AG20443 (cell line): Measurements from ENCODE around the gene PRAMEF7.
"Not testable (repeated sequence)": the region's sequence is repeated elsewhere in the genome, so short reads cannot be mapped to it uniquely, and the experiment has no call there.

ENCODE experiments used
- DNase-seq: peaks from one replicate; pipeline ENCODE4 v3.0.0; 2012; ENCODE audit warnings: low spot score, mixed read lengths

PRAMEF7 gene

GRCh38 chr1:12916310-12916709 lies at the start of gene PRAMEF7:
Gene PRAMEF7, plus strand, starts transcription at chr1:12916610. Its CDS starts 1,083 bp downstream, at chr1:12917693.
- DNase-seq = not testable (repeated sequence)

- DNase-seq = not testable (repeated sequence)
Observed at GRCh38 chr1:12878453-12878852, 38.0 kb upstream of the PRAMEF7 start.

DNA sequence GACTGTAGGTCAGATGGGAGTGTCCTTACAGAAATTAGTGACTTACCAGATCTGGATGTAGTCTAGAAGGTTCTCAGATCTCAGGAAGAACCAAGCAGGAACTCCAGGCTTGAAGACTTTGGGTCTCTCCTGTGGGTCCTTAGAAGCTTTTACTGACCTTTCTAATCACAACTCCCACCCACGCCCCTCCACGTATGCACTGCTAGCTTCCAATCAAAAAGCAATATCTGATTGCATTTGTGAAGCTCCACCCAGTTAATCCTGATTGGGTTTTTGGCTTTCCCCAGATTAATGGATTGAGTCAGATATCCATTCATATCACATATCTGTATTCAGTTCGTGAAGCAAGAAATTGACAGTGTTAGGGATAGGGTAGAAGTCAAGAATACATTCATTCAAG lies 30.3 kb upstream of the PRAMEF7 start, which contains the start of gene PRAMEF4:
Gene PRAMEF4, minus strand, starts transcription at position 101 of the 400 bp plus-strand sequence. CDS start 2,807 bp downstream, outside the sequence.
- DNase-seq = not testable (repeated sequence)

DNA sequence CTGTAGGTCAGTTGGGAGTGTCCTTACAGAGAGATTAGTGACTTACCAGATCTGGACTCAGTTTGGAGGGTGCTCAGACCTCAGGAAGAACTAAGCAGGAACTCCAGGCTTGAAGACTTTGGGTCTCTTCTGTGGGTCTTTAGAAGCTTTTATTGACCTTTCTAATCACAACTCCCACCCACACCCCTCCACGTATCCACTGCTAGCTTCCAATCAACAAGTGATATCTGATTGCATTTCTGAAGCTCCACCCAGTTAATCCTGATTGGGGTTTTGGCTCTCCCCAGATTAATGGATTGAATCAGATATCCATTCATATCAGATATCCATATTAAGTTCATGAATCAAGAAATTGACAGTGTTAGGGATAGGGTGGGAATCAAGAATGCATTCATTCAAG lies 18.2 kb upstream of the PRAMEF7 start, which contains the start of gene PRAMEF10:
Gene PRAMEF10, minus strand, starts transcription at position 101 of the 400 bp plus-strand sequence. CDS start 2,423 bp downstream, outside the sequence.
- DNase-seq = not testable (repeated sequence)

DNA sequence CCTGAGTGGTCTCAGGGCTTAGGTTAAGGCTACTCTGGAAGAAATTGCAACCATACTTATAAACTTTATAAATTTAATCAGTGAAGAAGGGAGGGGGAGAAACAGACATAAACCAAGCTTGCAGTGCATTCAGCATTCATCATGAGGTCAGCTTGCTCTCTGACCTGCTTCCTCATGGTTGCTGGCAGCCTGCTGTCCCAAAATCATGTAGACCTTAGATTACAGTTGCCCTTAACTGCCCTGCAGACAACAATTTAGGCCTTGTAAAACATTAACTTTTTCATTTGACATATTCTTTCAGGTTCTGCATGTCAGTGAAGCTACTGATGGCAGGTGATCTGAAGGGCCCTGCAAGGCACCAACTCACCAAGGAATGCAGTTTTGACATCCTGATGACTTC lies 17.2 kb upstream of the PRAMEF7 start:
- not testable (repeated sequence) for DNase-seq

- DNase-seq = not testable (repeated sequence)
Observed at GRCh38 chr1:12903793-12904572, 12.4 kb upstream of the PRAMEF7 start.

- not testable (repeated sequence) for DNase-seq
Observed at GRCh38 chr1:12921749-12922148, 5.3 kb downstream of the PRAMEF7 start.

DNA sequence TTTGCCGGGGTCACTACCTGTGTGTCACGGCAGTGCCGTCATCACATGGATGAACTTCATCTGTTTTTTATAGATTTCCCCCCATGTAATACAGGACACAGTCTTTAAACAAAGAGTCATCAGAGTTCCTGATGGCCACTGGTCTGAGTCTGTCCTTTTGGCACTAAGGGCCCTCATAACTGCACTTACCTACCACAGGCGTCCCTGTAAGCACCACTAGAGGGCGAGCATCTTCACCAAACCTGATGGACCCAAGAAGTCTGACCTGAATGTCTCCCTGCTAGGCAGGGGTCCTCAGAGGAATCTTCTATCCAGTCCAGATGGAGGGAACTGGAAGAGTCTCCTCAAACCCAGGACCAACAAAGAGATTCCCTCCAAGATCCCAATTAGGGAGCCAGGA lies 8.0 kb downstream of the PRAMEF7 start:
- DNase-seq = not testable (repeated sequence)

- not testable (repeated sequence) for DNase-seq
Observed at GRCh38 chr1:12947480-12947879, 31.1 kb downstream of the PRAMEF7 start, which contains the start of gene PRAMEF6. Gene PRAMEF6, minus strand, starts transcription at chr1:12947580. Its CDS starts 5,062 bp downstream, at chr1:12942518.
